GM19324 (cell line): ENCODE data around the gene TNC.
A peak's percentile ranks its signal among the peaks of the same experiment; 100 is the strongest.

Experiments used
- ATAC-seq: cut with Tn5 transposase; IDR thresholded peaks from one replicate; pipeline ENCODE4 v1.9.1; 2021; ENCODE audit warnings: mild to moderate bottlenecking, moderate library complexity; ENCODE audit not compliant: unreplicated experiment, low FRiP score

The TNC gene

DNA sequence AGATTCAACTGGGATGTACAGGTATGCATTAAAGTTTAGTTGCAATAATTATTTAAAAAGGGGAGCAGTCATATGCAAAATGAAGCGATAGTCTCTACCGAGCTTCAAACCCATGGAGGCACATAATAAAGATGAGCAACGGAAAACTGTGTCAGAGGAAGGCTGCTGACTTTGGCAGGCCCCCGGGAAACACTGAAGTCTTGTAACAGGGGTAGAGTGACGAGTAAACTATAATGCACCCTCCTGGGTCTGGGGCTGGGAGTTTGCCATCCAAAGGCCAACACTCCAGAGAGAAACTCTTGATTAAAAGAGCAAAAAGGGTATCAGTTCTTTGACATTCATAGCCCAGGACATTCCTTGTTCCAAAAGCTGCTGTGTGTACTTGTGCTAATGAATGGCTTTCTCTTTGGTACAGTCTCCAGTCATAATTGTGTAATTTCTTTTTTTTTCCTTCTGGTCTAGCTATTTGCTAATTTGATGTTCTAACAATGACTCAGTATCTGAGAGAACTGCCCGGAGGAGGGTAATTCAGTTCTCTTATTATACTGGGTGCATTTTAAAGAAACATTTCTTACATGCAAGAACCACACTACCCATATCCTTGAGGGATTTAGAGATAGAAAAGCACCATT is 59.2 kb downstream of the TNC start:
- no peak for ATAC-seq

DNA sequence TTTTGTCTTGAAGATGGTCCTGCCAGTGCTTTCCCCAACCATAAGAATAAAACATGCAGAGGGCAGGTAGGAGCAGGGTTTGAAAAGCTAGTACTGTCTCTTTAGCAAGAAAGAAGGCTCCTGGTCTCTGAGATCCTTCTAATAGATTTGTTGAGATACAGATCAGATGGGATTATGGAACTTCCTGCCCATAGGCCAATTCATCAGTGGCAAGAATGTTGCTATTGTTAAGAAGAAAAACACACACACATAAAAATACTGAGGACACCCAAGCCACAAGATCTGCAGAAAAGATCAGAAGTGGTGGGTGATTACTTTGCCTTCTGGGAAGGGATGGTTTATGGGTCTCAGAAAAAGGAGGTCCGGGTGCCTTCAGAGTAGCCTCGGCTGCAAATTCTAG is 59.8 kb downstream of the TNC start:
- ATAC-seq: no peak

DNA sequence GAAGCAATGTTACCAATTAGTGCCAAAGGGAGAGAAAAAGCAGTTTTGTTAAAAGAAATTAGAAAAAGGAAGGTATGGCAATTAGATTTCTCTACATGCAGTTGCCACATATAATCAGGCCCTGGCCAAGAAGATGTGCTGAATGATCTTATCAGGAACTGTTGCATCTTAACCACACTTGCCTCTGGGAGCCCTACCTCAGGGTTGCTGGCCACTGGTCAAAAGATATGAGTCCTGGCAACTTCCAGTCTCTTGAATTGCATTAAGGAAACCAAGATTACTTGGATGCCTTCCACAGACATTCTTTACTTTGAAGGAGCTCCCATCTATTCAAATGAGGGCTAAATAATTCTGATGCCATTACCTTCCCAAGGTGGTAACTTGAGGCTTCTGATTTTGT is 60.4 kb downstream of the TNC start:
- ATAC-seq: no peak

DNA sequence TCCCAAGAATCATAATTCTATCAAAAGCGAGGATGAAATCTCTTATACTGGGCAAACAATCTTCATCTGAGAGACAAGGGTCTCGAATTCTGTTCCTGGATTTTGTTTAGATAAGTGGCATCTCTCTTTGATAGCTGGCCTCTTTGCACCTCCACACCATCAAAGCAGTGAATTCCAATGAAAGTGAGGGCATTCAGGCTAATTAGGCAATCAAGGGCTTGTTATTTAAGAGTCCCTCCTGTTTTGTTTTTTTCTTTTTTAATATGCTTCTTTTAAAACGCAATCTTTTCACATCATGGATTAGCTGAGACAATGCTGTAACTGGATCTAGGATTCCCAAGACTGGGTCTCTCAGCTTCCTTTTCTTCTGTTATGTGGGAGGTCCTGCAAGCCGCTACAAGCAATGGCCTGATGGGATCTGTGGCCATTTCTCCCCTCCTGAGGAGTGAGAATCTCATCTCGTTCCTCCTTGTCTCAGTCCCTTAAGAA is 67.9 kb downstream of the TNC start:
- ATAC-seq: no peak

DNA sequence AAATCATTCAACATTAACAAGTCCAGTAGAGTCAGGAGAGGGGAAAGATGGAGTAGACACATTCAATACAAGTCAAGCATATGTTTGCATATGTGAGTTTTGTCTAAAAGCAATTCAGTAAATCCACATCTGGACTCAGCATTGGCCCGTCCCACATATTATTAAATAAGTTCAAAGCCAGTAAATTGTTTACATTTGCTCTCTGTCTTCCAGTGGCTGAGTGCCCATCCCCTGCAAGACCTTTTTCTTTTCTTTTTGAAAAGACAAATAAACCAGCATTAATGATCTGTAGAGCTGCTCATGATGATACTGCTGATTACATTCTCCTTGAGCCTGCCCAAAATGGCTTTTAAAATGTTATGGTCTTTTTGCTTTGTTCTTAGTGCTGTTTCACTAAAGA is 71.1 kb downstream of the TNC start:
- ATAC-seq: no peak

DNA sequence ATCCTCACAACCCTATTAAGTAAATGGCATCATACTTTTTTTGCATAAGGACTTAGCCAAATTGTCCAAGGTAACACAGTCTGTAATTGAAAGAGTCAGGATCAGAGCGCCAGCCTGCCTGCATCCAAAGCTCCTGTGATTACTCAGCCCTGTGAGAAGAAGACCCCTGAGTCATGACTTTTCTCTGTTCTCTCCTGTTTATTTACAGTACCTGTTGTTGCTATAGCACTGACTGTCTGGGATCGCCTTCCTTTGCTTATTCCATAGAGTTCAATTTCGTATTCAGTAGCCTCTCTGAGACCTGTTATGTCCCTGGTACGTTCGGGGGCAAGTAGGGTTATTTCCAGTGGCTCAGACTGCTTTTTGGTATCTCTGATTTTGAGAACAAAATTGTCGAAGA is 71.8 kb downstream of the TNC start:
- no peak for ATAC-seq

DNA sequence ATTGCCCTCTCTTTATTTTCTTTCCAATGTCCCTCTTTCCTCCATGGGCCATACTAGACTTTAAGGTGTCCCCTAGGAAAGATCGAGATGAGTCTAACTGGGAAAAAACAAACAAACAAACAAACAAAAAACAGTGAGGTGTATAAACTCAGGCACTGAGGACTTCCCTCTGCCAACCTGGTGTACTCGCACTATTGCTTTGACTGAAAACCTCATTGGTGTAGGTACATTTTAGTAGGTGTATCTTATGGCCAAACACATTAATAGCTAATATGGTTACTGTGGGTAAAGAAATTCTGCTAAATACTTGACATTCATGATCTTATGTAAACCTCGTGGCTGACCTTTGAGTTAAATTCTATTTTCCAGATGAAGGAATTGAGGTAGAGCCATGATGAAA is 74.3 kb downstream of the TNC start:
- no peak for ATAC-seq

DNA sequence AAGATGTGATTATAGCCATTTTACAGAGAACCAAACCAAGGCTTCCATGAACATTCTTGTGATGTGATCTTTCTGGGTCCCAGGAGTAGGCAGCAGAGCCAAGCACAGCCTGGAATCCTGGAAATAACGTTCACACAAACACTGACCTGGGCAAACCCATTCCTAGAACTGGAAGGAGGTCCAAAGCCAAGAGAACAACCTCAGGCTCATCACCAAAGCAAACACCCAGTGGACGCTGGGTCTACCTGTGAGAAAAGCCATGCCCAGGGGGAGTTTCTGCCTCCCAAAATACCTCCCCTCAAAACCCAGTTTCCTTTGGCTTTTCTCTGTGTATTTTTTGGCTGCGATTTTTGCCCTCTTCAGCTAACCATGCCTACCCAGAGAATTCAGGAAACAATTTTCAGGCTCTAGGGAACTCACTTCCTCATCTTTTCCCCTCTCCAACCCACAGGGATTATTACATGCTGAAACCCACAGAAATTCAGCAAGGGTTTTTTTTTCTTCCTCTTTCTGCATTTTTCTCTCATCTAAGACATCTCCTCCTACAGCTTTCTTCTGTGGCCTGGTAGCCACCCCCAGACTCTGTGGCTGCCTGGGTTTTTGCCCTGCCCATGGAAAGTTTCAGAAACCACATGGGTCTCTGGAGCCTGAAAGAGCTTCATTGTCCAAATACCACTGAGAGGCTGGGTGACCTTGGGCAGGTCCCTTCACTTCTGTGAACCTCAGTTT is 75.0 kb downstream of the TNC start:
- no peak for ATAC-seq

DNA sequence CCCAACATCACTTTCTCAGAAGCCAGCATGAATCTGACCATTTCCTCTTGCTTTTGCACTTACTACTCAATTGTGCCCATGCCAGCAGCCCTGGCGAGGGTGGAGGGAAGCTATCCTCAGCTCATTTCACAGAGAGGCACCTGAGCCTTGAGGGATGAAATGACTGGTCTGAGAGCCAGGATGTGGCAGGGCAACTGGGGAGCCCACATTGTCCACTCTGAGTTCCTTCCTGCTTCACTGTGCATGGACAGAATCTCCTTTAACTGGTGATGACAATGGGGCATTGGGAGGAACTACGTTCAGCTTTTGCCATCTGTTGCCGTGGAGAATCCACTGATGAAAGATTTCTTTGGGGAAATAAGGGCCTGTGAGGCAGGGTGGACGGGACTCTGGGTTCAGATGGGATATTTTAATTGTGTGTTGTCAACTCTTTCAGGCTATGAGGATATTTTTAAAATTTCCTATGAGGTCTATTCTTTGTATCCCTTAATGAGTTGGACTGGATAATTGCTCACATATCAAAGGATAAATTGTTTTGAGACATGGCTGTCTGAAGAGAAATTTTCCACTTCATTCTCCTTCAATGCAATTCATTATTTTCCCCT is 78.3 kb downstream of the TNC start:
- no peak for ATAC-seq

DNA sequence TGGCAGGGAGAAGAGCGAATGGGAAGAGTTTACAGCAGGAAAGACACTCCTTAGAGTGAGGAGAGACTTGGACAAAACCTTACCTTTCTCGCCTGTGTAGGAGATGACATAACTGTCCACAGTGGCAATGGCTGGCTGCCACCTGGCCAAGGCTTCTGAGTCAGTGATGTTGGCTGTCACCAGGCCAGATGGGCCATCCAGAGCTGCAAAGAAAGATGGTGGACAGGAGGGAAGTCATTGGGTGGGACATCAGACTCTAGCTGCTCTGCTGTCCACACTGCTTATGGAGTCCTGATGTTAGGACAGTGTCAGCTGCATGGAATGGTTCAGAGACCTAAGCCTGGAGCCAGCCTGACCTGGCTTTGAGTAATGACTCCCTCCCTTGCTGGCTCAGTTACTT is 79.8 kb downstream of the TNC start:
- no peak for ATAC-seq

DNA sequence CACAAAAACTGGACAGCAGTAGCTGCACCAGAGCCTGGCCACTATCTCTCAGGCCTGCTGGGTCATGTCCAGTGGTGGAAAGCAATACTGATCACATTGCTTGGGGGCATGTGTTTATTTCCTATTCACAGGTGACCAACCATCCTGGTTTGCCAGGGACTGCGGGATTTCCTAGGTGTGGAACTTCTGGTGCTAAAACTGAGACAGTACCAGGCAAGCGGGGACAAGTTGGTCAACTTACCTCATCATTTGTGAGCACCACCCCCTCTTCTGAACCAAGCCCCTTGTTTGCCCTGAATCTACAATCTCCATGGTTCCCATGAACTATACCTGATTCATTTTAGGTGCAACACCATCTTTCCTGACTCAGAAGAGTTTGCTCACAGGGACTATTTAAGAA is 81.3 kb downstream of the TNC start:
- ATAC-seq: peak; percentile 9

DNA sequence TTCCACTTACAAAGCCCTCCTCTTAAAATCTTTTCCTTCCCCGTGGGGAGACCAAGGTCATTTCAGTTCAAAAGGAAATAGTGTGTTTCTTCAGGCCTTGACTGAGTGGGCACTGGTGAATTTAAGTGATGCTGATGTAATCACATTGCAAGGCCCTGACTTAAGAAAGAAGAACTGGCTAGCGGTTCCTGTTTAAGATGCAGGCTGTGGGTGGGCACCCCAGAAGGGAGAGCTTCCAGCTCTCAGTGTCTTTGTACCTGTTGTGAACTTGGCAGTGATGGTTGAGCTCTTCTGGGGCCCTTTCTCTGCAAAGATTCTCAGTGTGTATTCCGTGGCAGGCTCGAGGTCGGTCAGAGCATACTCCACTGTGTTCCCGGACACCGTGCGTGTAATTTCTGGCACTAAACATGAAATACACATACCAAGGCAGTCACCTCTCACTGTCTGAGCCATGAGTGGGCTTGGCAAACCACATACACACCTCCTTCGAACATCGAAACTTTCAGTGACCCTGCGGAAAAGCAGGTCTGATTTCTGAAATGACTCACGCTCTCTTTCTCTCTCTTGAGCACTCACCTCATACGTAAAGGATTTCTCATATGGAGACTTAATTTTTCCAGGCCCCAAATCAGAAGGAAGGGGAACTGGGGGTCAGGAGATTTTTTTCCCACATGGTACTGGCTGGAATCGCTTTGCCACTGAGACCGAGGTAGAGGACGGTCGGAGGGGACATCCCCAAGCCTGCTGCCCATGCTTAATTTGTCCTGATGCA is 81.9 kb downstream of the TNC start:
- ATAC-seq: peak; percentile 83

DNA sequence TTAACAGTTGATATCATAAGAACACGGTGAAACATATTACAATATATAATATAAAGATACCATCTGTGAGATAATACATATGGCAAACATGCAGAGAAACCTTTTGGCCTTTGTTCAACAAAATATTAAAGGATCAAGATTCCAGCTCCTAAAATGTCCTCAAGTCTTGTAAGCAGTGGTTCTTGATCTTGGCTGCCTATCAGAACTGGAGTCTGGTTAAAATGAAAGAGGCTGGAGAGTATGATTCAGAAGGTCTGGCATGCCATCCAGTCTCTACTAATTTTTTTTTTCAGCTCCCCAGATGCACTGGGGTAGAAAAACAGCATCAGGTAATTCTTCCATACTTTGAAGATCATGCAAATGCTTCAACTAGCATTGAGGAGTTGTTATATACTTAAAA is 83.2 kb downstream of the TNC start:
- no peak for ATAC-seq

DNA sequence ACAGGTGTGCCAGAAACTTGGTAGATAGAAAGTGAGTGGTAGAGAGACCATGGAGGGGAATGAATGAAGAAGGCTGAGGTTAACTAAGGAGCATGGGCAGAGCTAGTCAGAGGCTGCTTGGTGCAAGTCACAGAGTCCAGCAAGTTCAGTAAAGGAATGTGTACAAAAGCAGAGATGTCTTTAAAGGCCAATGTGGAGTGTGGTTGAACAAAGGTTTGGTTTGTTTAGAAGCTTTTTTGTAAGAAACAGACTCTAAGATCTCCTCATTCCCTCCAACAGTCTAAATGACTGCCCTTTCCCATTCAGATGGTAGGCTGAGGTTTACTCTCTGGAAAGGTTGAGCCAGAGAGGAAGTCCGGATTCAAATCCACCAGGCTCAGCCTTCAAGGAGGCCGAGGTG is 84.2 kb downstream of the TNC start:
- no peak for ATAC-seq

DNA sequence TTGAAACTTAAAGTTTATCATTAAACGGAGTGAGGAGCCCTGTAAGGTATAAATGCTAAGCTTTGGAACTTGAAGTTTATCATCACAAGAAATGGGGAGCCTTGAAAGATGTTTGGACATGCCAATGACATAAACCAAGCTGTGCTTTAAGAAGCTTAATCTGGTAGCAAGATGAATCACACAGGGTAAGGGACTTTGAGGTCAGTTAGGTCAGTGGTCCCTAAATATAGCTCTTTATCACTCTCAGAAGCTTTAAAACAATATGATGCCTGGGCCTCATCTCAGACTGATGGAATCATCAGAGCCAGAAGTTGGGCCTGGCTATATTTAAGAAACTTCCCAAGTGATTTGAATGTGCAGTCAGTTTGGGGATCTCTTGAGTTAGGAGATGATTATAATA is 85.7 kb downstream of the TNC start:
- ATAC-seq: no peak

DNA sequence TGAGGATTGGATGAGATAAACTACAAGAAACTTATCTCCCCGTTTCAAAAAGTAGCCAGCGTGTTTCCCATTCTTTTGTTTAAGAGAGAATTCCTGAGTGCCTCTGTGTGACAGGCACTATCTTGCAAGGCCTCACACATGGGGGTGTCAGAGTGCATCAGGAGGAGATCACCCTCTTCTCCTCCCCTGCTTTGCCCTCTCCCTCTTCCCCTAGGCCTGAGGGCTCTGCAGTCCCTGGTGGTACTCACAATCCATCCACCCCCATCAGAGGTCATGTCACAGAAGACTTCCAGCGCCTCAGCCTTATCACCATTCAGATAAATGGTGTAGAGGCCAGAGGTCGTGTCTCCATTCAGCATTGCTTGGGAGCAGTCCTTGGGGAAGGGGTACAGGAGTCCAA is 88.0 kb downstream of the TNC start:
- no peak for ATAC-seq

DNA sequence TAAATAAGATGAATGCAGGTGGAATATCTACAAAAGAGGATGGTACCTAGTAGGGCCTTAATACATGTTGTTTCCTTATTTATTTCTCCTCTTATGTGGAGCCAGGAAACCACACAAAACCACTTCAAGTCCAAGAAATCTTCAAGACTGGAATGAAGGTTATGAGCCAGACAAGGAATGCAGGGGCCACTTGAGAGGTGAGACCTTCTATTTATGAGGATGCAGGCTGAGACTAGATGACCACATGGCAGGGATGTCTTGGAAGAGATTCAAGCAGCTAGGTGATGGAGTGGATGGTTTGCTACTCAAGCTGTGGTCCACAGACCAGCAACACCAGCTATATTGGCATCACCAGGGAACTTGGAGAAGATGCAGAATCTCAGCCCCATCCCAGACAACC is 92.2 kb downstream of the TNC start:
- no peak for ATAC-seq

DNA sequence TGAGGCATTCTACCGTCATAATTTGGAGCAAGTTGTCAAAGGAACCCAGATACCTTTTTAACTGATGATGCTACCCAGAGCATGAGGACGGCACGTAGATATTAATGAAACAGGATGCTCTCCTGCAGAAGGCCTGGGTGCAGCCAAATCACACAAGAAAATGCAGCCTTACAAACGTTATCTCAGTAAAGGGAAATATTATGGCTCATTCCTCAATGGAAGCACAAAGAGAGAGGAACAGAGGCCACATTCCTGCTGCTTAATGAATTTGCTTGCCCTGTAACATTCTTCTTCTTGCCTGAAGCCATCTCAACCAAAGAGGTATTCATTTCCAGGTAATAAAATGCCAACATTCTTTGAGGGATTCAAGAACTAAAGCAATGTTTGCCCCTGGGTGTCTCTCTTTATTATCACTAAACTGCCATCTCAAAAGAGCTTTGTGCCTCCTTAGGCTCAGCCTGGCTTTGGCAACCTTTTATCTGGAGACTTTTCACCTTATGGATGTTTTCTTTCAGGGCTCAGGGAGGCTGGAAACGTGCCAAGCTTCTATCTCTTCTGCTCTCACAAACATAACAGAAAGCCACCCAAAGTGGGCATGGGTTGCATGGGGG is 92.9 kb downstream of the TNC start:
- no peak for ATAC-seq

DNA sequence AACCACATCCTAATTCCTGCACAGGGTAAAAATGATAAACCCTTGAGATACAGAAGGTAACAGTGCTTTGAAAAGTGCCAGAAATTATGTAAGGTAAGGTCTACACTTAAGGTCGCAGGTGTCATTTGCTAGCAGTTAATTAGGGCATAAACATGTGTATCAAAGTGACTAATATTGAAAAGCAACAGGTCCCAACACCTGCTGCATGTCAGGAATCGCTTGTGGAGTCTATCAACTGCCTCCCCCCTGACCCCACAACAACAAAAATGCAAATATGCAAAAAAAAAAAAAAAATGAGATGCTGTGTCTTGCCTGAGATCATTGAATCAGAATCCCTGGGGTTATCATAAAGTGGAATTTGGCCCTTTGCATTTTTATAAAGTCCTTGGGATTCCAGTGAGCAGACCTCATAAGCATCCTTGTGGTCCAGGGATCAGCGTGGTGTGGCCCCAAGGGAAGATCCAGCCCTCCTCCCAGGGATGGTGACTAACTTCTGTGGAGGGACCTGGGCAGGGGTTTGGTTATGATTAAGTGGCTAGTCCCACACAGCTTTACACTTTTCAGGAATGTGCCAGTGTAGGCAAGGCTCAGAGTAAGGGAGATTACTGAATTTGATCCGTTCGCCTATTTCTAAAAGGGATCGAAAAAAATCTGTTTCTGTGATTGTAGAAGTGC is 95.1 kb downstream of the TNC start:
- ATAC-seq: no peak
